Effector memory CD4-positive, alpha-beta T cell (primary cell): ENCODE results near the gene TMPRSS11E.

ENCODE experiments used
- DNase-seq, 3 donors: peaks; one replicate each; pipeline ENCODE4 v3.0.0-alpha.2; 2020
- H3K27ac ChIP-seq: 2 replicates; pipeline ENCODE4 v1.7.0; 2013; ENCODE audit warnings: mild to moderate bottlenecking, low read length, moderate library complexity; ENCODE audit not compliant: insufficient read depth, poor library complexity, severe bottlenecking
- H3K27me3 ChIP-seq: replicated peaks from 2 replicates; pipeline ENCODE4 v1.7.0; 2013; ENCODE audit warnings: mild to moderate bottlenecking, low read length; ENCODE audit not compliant: insufficient read depth, control insufficient read depth, poor library complexity, severe bottlenecking
- H3K36me3 ChIP-seq: 2 replicates; pipeline ENCODE4 v1.7.0; 2013; ENCODE audit warnings: mild to moderate bottlenecking, low read length, moderate library complexity; ENCODE audit not compliant: control insufficient read depth, insufficient read depth
- H3K4me1 ChIP-seq: 2 replicates; pipeline ENCODE4 v1.7.0; 2013; ENCODE audit warnings: low read length, mild to moderate bottlenecking; ENCODE audit not compliant: control insufficient read depth, insufficient read depth, poor library complexity, severe bottlenecking
- H3K4me3 ChIP-seq: 2 replicates; pipeline ENCODE4 v1.7.0; 2013; ENCODE audit warnings: low read length, low read depth, mild to moderate bottlenecking; ENCODE audit not compliant: insufficient read depth, poor library complexity, severe bottlenecking
- H3K9me3 ChIP-seq: 2 replicates; pipeline ENCODE4 v1.7.0; 2013; ENCODE audit warnings: mild to moderate bottlenecking, low read length, moderate library complexity; ENCODE audit not compliant: control insufficient read depth

The TMPRSS11E gene

GRCh38 chr4:68460085-68460484 is 12.8 kb downstream of the TMPRSS11E start:
- no peaks in the 10 kb centered on the region for H3K9me3 ChIP-seq
- H3K27me3 ChIP-seq: no peaks in the 10 kb centered on the region
- DNase-seq: no peak
- no peak overlapping the region for H3K4me3 ChIP-seq
- H3K36me3 ChIP-seq: no peaks in the 10 kb centered on the region
- no peaks in the 10 kb centered on the region for H3K4me1 ChIP-seq
- no peak overlapping the region for H3K27ac ChIP-seq

- Histone ChIP-seq H3K9me3 (no peaks in the 10 kb centered on the region), H3K27me3 (no peaks in the 10 kb centered on the region), H3K4me3 (no peak overlapping the region), H3K36me3 (no peaks in the 10 kb centered on the region), H3K4me1 (no peaks in the 10 kb centered on the region), H3K27ac (no peak overlapping the region)
- no peak for DNase-seq
Measured at GRCh38 chr4:68461790-68462189, 14.5 kb downstream of the TMPRSS11E start.

- Histone ChIP-seq H3K36me3 (no peaks in the 10 kb centered on the region), H3K9me3 (no peaks in the 10 kb centered on the region), H3K27me3 (no peaks in the 10 kb centered on the region), H3K4me3 (no peak overlapping the region), H3K4me1 (no peaks in the 10 kb centered on the region), H3K27ac (no peak overlapping the region)
- DNase-seq: no peak
Measured at GRCh38 chr4:68462691-68463090, 15.4 kb downstream of the TMPRSS11E start.

GRCh38 chr4:68463796-68464195 is 16.5 kb downstream of the TMPRSS11E start:
- no peak for DNase-seq
- H3K4me3 ChIP-seq: no peak overlapping the region
- H3K4me1 ChIP-seq: no peaks in the 10 kb centered on the region
- H3K27me3 ChIP-seq: no peaks in the 10 kb centered on the region
- no peak overlapping the region for H3K27ac ChIP-seq
- H3K9me3 ChIP-seq: no peaks in the 10 kb centered on the region
- no peaks in the 10 kb centered on the region for H3K36me3 ChIP-seq

- Histone ChIP-seq H3K27ac (no peak overlapping the region), H3K4me3 (no peak overlapping the region)
Measured at GRCh38 chr4:68465058-68465457, 17.8 kb downstream of the TMPRSS11E start.

GRCh38 chr4:68466185-68466584 is 18.9 kb downstream of the TMPRSS11E start:
- no peaks in the 10 kb centered on the region for H3K27me3 ChIP-seq
- DNase-seq: no peak
- no peaks in the 10 kb centered on the region for H3K36me3 ChIP-seq
- H3K4me3 ChIP-seq: no peak overlapping the region
- no peaks in the 10 kb centered on the region for H3K9me3 ChIP-seq
- H3K4me1 ChIP-seq: no peaks in the 10 kb centered on the region
- H3K27ac ChIP-seq: no peak overlapping the region

More at GRCh38 chr4:68465058-68465457, 17.8 kb downstream of the TMPRSS11E start:
- DNase-seq: no peak
- Histone ChIP-seq H3K27me3 (no peaks in the 10 kb centered on the region), H3K4me1 (no peaks in the 10 kb centered on the region), H3K36me3 (no peaks in the 10 kb centered on the region), H3K9me3 (no peaks in the 10 kb centered on the region)

GRCh38 chr4:68466751-68467150 is 19.5 kb downstream of the TMPRSS11E start:
- H3K4me1 ChIP-seq: no peaks in the 10 kb centered on the region
- no peak for DNase-seq
- H3K27me3 ChIP-seq: no peaks in the 10 kb centered on the region
- H3K27ac ChIP-seq: no peak overlapping the region
- H3K36me3 ChIP-seq: no peaks in the 10 kb centered on the region
- H3K4me3 ChIP-seq: no peak overlapping the region
- no peaks in the 10 kb centered on the region for H3K9me3 ChIP-seq

- DNase-seq: no peak
- no peaks in the 10 kb centered on the region for H3K9me3 ChIP-seq
- no peaks in the 10 kb centered on the region for H3K27me3 ChIP-seq
- no peaks in the 10 kb centered on the region for H3K4me1 ChIP-seq
- no peaks in the 10 kb centered on the region for H3K36me3 ChIP-seq
- no peak overlapping the region for H3K27ac ChIP-seq
- H3K4me3 ChIP-seq: no peak overlapping the region
Measured at GRCh38 chr4:68469482-68469881, 22.2 kb downstream of the TMPRSS11E start.

- Histone ChIP-seq H3K27me3 (no peaks in the 10 kb centered on the region), H3K9me3 (no peaks in the 10 kb centered on the region), H3K27ac (no peak overlapping the region), H3K4me1 (no peaks in the 10 kb centered on the region), H3K4me3 (no peak overlapping the region), H3K36me3 (no peaks in the 10 kb centered on the region)
- no peak for DNase-seq
Measured at GRCh38 chr4:68476191-68476590, 28.9 kb downstream of the TMPRSS11E start.

GRCh38 chr4:68489338-68489737 is 42.1 kb downstream of the TMPRSS11E start:
- H3K4me1 ChIP-seq: no peaks in the 10 kb centered on the region
- no peaks in the 10 kb centered on the region for H3K36me3 ChIP-seq
- no peak overlapping the region for H3K4me3 ChIP-seq
- no peak overlapping the region for H3K27ac ChIP-seq
- DNase-seq: no peak
- H3K9me3 ChIP-seq: no peaks in the 10 kb centered on the region
- no peaks in the 10 kb centered on the region for H3K27me3 ChIP-seq
